Neural cell (in vitro differentiated cells): ENCODE measurements around the gene RPL26.

Source experiments
- EP300 ChIP-seq: fragments of 450-650 bp; conservative IDR thresholded peaks from 2 replicates; pipeline ENCODE4 v1.6.1; 2014; ENCODE audit warnings: antibody characterized with exemption, mild to moderate bottlenecking, moderate library complexity; ENCODE audit not compliant: poor library complexity, severe bottlenecking
- EZH2 ChIP-seq: fragments of 200-600, 300-800 bp; shearing (Covaris generic), sonication (generic); IDR thresholded peaks from 2 replicates; pipeline ENCODE4 v1.6.1; 2014; ENCODE audit warnings: antibody characterized with exemption, low read length, borderline replicate concordance, mild to moderate bottlenecking; ENCODE audit not compliant: insufficient read depth, poor library complexity, severe bottlenecking
- MXI1 ChIP-seq: fragments of 450-650 bp; conservative IDR thresholded peaks from 2 replicates; pipeline ENCODE4 v1.6.1; 2014; ENCODE audit warnings: antibody characterized with exemption, mild to moderate bottlenecking; ENCODE audit not compliant: poor library complexity, severe bottlenecking
- POLR2AphosphoS5 ChIP-seq: IDR thresholded peaks from 2 replicates; pipeline ENCODE4 v1.6.1; 2012
- RAD21 ChIP-seq: fragments of 450-650 bp; conservative IDR thresholded peaks from 2 replicates; pipeline ENCODE4 v1.6.1; 2014; ENCODE audit warnings: antibody characterized with exemption, mild to moderate bottlenecking, moderate library complexity
- SMC3 ChIP-seq: fragments of 450-650 bp; conservative IDR thresholded peaks from 2 replicates; pipeline ENCODE4 v1.6.1; 2014; ENCODE audit warnings: antibody characterized with exemption, mild to moderate bottlenecking, moderate library complexity; ENCODE audit not compliant: poor library complexity
- TAF1 ChIP-seq: IDR thresholded peaks from 2 replicates; pipeline ENCODE4 v1.6.1; 2012; ENCODE audit warnings: low read depth
- TF ChIP-seq, protein P1 (sequence below): fragments of 450-650 bp; IDR thresholded peaks from 2 replicates; pipeline ENCODE4 v1.5.1; 2014; ENCODE audit warnings: antibody characterized with exemption, mild to moderate bottlenecking, moderate library complexity; ENCODE audit not compliant: poor library complexity, severe bottlenecking
- TF ChIP-seq, protein P2 (sequence below): IDR thresholded peaks from 2 replicates; pipeline ENCODE4 v1.6.1; 2012; ENCODE audit warnings: borderline replicate concordance

DNA sequence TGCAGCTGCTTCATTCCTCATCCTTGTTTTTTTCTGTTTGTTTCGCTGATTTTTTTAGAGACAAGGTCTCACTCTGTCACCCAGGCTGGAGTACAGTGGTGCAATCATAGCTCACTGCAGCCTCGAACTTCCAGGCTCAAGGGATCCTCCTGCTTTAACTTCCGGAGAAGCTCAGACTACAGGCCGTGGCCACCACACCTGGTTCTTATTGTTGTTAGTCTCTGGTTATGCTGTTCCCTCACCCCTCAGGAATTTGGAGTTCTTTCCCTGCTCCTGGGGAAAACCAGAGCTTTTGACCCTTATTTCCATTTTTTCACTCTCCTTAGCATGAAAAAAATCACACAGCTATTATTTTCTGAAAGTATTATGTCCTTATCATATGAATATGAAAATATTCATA lies 41.5 kb downstream of the RPL26 start:
- TF ChIP-seq TAF1 (no peak), EZH2 (no peak), EP300 (no peak), MXI1 (no peak), POLR2AphosphoS5 (no peak), SMC3 (no peak), RAD21 (no peak)
- TF ChIP-seq, protein P1, sequence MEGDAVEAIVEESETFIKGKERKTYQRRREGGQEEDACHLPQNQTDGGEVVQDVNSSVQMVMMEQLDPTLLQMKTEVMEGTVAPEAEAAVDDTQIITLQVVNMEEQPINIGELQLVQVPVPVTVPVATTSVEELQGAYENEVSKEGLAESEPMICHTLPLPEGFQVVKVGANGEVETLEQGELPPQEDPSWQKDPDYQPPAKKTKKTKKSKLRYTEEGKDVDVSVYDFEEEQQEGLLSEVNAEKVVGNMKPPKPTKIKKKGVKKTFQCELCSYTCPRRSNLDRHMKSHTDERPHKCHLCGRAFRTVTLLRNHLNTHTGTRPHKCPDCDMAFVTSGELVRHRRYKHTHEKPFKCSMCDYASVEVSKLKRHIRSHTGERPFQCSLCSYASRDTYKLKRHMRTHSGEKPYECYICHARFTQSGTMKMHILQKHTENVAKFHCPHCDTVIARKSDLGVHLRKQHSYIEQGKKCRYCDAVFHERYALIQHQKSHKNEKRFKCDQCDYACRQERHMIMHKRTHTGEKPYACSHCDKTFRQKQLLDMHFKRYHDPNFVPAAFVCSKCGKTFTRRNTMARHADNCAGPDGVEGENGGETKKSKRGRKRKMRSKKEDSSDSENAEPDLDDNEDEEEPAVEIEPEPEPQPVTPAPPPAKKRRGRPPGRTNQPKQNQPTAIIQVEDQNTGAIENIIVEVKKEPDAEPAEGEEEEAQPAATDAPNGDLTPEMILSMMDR, result no peak
- TF ChIP-seq, protein P2, sequence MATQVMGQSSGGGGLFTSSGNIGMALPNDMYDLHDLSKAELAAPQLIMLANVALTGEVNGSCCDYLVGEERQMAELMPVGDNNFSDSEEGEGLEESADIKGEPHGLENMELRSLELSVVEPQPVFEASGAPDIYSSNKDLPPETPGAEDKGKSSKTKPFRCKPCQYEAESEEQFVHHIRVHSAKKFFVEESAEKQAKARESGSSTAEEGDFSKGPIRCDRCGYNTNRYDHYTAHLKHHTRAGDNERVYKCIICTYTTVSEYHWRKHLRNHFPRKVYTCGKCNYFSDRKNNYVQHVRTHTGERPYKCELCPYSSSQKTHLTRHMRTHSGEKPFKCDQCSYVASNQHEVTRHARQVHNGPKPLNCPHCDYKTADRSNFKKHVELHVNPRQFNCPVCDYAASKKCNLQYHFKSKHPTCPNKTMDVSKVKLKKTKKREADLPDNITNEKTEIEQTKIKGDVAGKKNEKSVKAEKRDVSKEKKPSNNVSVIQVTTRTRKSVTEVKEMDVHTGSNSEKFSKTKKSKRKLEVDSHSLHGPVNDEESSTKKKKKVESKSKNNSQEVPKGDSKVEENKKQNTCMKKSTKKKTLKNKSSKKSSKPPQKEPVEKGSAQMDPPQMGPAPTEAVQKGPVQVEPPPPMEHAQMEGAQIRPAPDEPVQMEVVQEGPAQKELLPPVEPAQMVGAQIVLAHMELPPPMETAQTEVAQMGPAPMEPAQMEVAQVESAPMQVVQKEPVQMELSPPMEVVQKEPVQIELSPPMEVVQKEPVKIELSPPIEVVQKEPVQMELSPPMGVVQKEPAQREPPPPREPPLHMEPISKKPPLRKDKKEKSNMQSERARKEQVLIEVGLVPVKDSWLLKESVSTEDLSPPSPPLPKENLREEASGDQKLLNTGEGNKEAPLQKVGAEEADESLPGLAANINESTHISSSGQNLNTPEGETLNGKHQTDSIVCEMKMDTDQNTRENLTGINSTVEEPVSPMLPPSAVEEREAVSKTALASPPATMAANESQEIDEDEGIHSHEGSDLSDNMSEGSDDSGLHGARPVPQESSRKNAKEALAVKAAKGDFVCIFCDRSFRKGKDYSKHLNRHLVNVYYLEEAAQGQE, result no peak
